CD4-positive, CD25-positive, alpha-beta regulatory T cell (primary cell): Measurements from ENCODE around the gene RAB19. TPM values are rescaled to one million over a fixed set of nuclear protein-coding genes. Genes with fewer than 3 reads are reported as not detected.

ENCODE experiments used
- ATAC-seq, 2 donors: fragments of 150-1000 bp; cut with Tn5 transposase; one replicate each; pipeline ENCODE4 v1.10.0; 2021; ENCODE audit warnings: low read depth in 2 of 2, moderate number of reproducible peaks in 2 of 2, moderate library complexity in 1 of 2
- DNase-seq, 3 donors: peaks; one replicate each; pipeline versions ENCODE4 v3.0.0 to v3.0.0-alpha.2; 2012 to 2022; ENCODE audit warnings: mixed read lengths in 1 of 3
- H3K27ac ChIP-seq: one replicate; pipeline ENCODE4 v1.7.0; 2013; ENCODE audit warnings: mild to moderate bottlenecking, low read length; ENCODE audit not compliant: insufficient read depth, poor library complexity, severe bottlenecking
- H3K27me3 ChIP-seq: one replicate; pipeline ENCODE4 v1.7.0; 2013; ENCODE audit warnings: low read length; ENCODE audit not compliant: control insufficient read depth, insufficient read depth
- H3K36me3 ChIP-seq: one replicate; pipeline ENCODE4 v1.7.0; 2013; ENCODE audit warnings: mild to moderate bottlenecking, low read length, moderate library complexity; ENCODE audit not compliant: control insufficient read depth, insufficient read depth
- H3K4me1 ChIP-seq: 2 replicates; pipeline ENCODE4 v1.7.0; 2013; ENCODE audit warnings: mild to moderate bottlenecking, low read length; ENCODE audit not compliant: insufficient read depth, control insufficient read depth, poor library complexity, severe bottlenecking
- H3K4me3 ChIP-seq: one replicate; pipeline ENCODE4 v1.7.0; 2013; ENCODE audit warnings: low read depth, mild to moderate bottlenecking, low read length, moderate library complexity
- H3K9me3 ChIP-seq, 2 experiments: 1 replicate in 1 of 2; 2 replicates in 1 of 2; pipeline ENCODE4 v1.7.0; 2013; ENCODE audit warnings: low read length in 2 of 2, mild to moderate bottlenecking in 1 of 2, moderate library complexity in 1 of 2; ENCODE audit not compliant: control insufficient read depth in 2 of 2
- H3K27ac Mint-ChIP-seq, 3 donors: one replicate each; pipeline ENCODE4 v1.8.0; 2020 to 2022; ENCODE audit warnings: mild to moderate bottlenecking in 3 of 3, mixed read lengths in 3 of 3, moderate library complexity in 2 of 3
- H3K27me3 Mint-ChIP-seq: one replicate; pipeline ENCODE4 v1.8.0; 2022; ENCODE audit warnings: mild to moderate bottlenecking, mixed read lengths
- H3K36me3 Mint-ChIP-seq: one replicate; pipeline ENCODE4 v1.8.0; 2020; ENCODE audit warnings: mixed read lengths
- H3K4me1 Mint-ChIP-seq, 4 donors: one replicate each; pipeline ENCODE4 v1.8.0; 2020 to 2022; ENCODE audit warnings: mixed read lengths in 4 of 4, mild to moderate bottlenecking in 1 of 4
- H3K4me3 Mint-ChIP-seq, 4 donors: one replicate each; pipeline ENCODE4 v1.8.0; 2020 to 2022; ENCODE audit warnings: mild to moderate bottlenecking in 4 of 4, mixed read lengths in 4 of 4, moderate library complexity in 3 of 4
- H3K9me3 Mint-ChIP-seq, 7 donors: one replicate each; pipeline ENCODE4 v1.8.0; 2020 to 2022; ENCODE audit warnings: mixed read lengths in 7 of 7, mild to moderate bottlenecking in 3 of 7, moderate library complexity in 2 of 7
- polyA plus RNA-seq, 4 donors: library from polyadenylated mRNA; unstranded; fragments of 300-500 nt; fragmentation: Illumina TruSeq; gene quantifications; one replicate each; pipeline ENCODE4 v1.2.3, GENCODE V29; 2021
- total RNA-seq: library from RNA; stranded (reverse); gene quantifications from one replicate; pipeline ENCODE4 v1.2.3, GENCODE V29; 2022

The RAB19 gene
- total RNA-seq (6.7 TPM), polyA plus RNA-seq (1 to 10 TPM; 2.1 to 5.7 (median 3.1) TPM)

DNA sequence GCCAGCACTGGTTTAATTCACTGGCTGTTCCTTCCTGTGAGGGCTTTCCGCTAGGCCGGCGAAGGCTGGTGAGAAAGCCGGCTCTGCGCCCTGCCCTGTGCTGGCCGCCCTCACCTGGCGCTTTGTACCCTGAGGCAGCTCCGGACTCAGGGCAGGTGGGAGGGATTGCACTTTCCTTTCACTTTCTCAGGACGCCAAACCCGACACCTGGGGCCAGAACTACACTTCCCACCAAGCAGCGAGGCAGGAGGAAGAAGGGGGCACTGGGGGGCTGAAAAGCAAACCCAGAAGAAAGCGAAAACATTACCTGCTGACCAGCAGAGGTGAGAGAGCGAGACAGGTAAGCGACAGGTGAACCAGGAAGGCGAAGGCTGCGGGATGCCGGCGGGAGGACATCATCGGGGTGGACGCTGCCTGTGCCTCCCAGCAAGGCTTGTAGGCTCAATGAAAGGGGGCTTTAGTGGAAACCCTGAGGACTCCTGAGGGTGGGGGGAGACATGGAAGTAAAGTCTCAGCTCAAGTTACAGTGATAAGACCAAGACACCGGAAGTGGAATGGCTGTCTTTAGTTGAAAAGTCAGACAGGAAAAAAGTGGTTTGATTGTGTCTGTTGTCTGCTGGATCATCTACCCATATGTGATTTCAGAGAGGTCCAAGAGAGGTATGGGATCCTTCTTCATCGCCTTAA is at the start of gene RAB19:
Gene RAB19 (plus strand): TSS at position 181 of the 687 bp plus-strand sequence. CDS start 3,589 bp downstream, outside the sequence.
- Mint-ChIP-seq H3K27me3 (no peaks in the 10 kb centered on the region), H3K36me3 (peaks cover 13% of the 10 kb centered on the region), H3K27ac (peak within 1 kb of the TSS; percentile 97 to 98 (median 98)), H3K4me1 (peaks cover 13 to 28% (median 19%) of the 10 kb centered on the region in 4 donors), H3K4me3 (peak within 1 kb of the TSS; percentile 90 to 99 (median 95)), H3K9me3 (peaks cover 0 to 1% (median 0%) of the 10 kb centered on the region in 7 donors)
- Histone ChIP-seq H3K36me3 (peaks cover 3% of the 10 kb centered on the region), H3K27ac (peak within 1 kb of the TSS; percentile 76), H3K9me3 (no peaks in the 10 kb centered on the region), H3K4me3 (peak within 1 kb of the TSS; percentile 92), H3K4me1 (peaks cover 12% of the 10 kb centered on the region), H3K27me3 (no peaks in the 10 kb centered on the region)
- DNase-seq (peak; percentile 33 to 80 (median 53)), ATAC-seq (peak; percentile 79 to 83)

DNA sequence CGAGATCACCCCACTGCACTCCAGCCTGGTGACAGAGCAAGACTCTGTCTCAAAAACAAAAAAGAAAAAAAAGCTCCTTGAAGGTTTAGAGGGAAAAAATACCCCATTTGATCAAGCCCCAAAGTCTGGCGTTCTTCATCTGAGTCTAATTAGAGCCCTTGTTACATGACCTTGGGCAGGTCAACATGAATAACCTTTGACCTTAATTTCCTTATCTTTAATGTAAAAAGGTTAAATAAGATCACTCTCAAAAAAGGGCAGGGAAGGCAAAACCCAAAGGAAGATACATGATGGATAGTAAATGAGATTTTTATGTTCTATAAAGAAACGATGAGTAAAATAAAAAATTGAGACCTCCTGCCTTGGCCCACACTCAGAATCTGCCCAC is 45.8 kb upstream of the RAB19 start:
- H3K4me1 ChIP-seq, result peaks cover 13% of the 10 kb centered on the region
- peak overlapping the region; percentile 91 to 95 (median 92) for H3K27ac Mint-ChIP-seq
- H3K4me3 Mint-ChIP-seq, result peak overlapping the region in 3 of 4 donors; percentile 83 to 92 (median 88)
- ATAC-seq (no peak), DNase-seq (no peak)
- peak overlapping the region; percentile 55 for H3K4me3 ChIP-seq
- no peaks in the 10 kb centered on the region for H3K27me3 Mint-ChIP-seq
- no peaks in the 10 kb centered on the region for H3K9me3 ChIP-seq
- H3K4me1 Mint-ChIP-seq, result peaks cover 19 to 31% (median 27%) of the 10 kb centered on the region in 4 donors
- H3K36me3 Mint-ChIP-seq, result peaks cover 22% of the 10 kb centered on the region
- H3K27me3 ChIP-seq, result no peaks in the 10 kb centered on the region
- no peaks in the 10 kb centered on the region for H3K9me3 Mint-ChIP-seq
- peak overlapping the region; percentile 69 for H3K27ac ChIP-seq
- H3K36me3 ChIP-seq, result peaks cover 19% of the 10 kb centered on the region

DNA sequence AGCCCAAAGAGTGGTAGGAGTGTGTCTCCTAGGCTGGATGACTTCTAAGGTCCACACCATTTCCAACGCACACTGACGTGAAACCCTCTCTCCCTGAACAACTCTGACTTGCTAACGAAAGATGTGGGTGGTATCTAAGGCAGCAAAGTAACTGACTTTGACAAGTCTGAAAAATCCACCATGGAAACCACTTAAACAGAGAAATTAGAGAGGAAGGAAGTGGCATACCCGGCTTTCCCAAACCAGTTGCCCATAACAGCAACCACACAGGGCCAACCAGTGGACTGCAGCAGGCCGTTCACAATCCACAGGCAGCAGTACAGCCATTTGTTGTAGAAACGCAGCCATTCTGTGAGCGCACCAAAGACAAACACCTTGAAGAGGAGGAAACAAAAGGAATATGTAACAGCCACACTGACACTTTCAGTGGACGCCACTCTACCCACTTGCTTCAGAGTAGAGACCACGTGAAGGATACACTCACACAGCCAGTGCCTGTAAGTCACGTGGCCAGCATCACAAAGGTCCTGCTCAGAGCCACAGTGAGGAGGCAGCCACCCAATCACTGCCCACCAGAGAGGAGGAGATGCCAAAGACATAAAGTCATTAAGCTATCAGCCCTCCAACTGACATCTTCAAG is 45.3 kb upstream of the RAB19 start:
- no peaks in the 10 kb centered on the region for H3K27me3 ChIP-seq
- H3K4me3 ChIP-seq, result peak overlapping the region; percentile 55

DNA sequence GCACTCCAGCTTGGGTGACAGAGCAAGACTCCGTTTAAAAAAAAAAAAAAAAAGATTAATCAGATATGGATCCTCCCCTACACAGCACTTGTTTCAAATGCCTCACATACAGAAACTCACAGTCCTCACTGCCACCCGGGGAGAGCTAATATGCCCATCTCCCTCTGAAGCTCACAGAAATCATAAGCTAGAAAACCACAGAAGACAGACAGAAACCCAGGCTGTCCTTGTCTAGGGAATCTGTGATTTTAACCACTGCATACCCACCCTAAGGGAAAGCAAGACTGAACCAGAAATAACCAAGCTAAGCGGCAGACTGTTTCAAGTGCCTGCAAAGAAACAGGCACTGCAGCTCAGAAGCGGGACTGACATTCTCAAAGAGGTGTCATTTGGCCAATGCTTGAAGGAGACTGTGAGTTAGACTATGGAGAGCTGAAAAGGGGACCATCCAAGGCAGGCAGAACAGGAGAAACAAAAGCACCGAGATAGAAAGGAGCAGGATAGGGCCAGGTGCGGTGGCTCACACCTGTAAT is 43.1 kb upstream of the RAB19 start:
- peaks cover 28% of the 10 kb centered on the region for H3K36me3 Mint-ChIP-seq
- DNase-seq (peak in 1 of 3 donors; percentile 52), ATAC-seq (no peak)
- H3K4me3 ChIP-seq, result no peak overlapping the region
- no peaks in the 10 kb centered on the region for H3K9me3 Mint-ChIP-seq
- H3K27me3 ChIP-seq, result no peaks in the 10 kb centered on the region
- no peaks in the 10 kb centered on the region for H3K9me3 ChIP-seq
- peaks cover 19 to 35% (median 25%) of the 10 kb centered on the region in 4 donors for H3K4me1 Mint-ChIP-seq
- H3K27ac Mint-ChIP-seq, result peak overlapping the region; percentile 15 to 97 (median 63)
- H3K27ac ChIP-seq, result no peak overlapping the region
- peak overlapping the region in 1 of 4 donors; percentile 74 for H3K4me3 Mint-ChIP-seq
- H3K36me3 ChIP-seq, result peaks cover 6% of the 10 kb centered on the region
- H3K4me1 ChIP-seq, result peaks cover 13% of the 10 kb centered on the region
- no peaks in the 10 kb centered on the region for H3K27me3 Mint-ChIP-seq

More for the DNA sequence above, 45.3 kb upstream of the RAB19 start:
- peaks cover 15% of the 10 kb centered on the region for H3K36me3 ChIP-seq
- H3K4me1 ChIP-seq, result peaks cover 13% of the 10 kb centered on the region
- DNase-seq, result peak in 2 of 3 donors; percentile 3 to 40
- H3K27ac Mint-ChIP-seq, result peak overlapping the region; percentile 91 to 95 (median 92)
- H3K4me1 Mint-ChIP-seq, result peaks cover 19 to 31% (median 26%) of the 10 kb centered on the region in 4 donors
- H3K27me3 Mint-ChIP-seq, result no peaks in the 10 kb centered on the region
- peaks cover 22% of the 10 kb centered on the region for H3K36me3 Mint-ChIP-seq
- peak overlapping the region; percentile 83 to 92 (median 87) for H3K4me3 Mint-ChIP-seq
- no peaks in the 10 kb centered on the region for H3K9me3 Mint-ChIP-seq
- peak; percentile 61 to 68 for ATAC-seq
- peak overlapping the region; percentile 69 for H3K27ac ChIP-seq
- no peaks in the 10 kb centered on the region for H3K9me3 ChIP-seq

GRCh38 chr7:140364819-140365218 is 39.0 kb upstream of the RAB19 start:
- no peaks in the 10 kb centered on the region for H3K9me3 Mint-ChIP-seq
- peaks cover 17% of the 10 kb centered on the region for H3K36me3 ChIP-seq
- H3K4me1 ChIP-seq, result no peaks in the 10 kb centered on the region
- ATAC-seq (no peak), DNase-seq (peak in 1 of 3 donors; percentile 29)
- peaks cover 26% of the 10 kb centered on the region for H3K36me3 Mint-ChIP-seq
- H3K4me3 ChIP-seq, result no peak overlapping the region
- no peaks in the 10 kb centered on the region for H3K9me3 ChIP-seq
- H3K27me3 ChIP-seq, result no peaks in the 10 kb centered on the region
- H3K4me3 Mint-ChIP-seq, result no peak overlapping the region
- H3K27ac Mint-ChIP-seq, result peak overlapping the region in 1 of 3 donors; percentile 78
- no peaks in the 10 kb centered on the region for H3K27me3 Mint-ChIP-seq
- H3K4me1 Mint-ChIP-seq, result peaks cover 7 to 16% (median 11%) of the 10 kb centered on the region in 4 donors
- H3K27ac ChIP-seq, result no peak overlapping the region

GRCh38 chr7:140367528-140367927 is 36.3 kb upstream of the RAB19 start:
- no peaks in the 10 kb centered on the region for H3K27me3 ChIP-seq
- Mint-ChIP-seq H3K9me3 (no peaks in the 10 kb centered on the region), H3K27ac (no peak overlapping the region), H3K36me3 (peaks cover 31% of the 10 kb centered on the region), H3K27me3 (no peaks in the 10 kb centered on the region), H3K4me1 (peaks cover 0 to 6% (median 4%) of the 10 kb centered on the region in 4 donors), H3K4me3 (no peak overlapping the region)
- no peak for DNase-seq
- ATAC-seq, result no peak
- H3K4me3 ChIP-seq, result no peak overlapping the region
- H3K4me1 ChIP-seq, result no peaks in the 10 kb centered on the region
- peaks cover 17% of the 10 kb centered on the region for H3K36me3 ChIP-seq
- H3K27ac ChIP-seq, result no peak overlapping the region
- H3K9me3 ChIP-seq, result no peaks in the 10 kb centered on the region

DNA sequence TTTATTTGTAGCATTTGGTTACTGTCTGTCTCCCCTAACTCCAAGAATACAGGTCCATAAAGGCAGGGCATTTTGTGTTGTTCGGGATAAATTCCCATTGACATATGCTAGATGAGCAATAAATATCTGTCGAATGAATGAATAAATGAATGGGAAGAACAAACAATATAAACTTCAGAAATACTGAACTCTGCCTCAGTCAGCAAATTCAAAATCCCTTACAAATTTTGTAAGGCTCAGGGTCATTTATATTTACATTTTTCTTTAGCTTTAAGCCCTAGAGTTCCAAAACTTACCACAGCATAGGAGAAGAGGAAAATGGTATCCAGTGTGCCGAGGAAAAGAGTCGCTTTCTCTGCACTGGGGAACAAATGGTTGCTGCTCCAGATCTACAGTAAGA is 34.6 kb upstream of the RAB19 start:
- H3K9me3 ChIP-seq, result no peaks in the 10 kb centered on the region
- ATAC-seq, result no peak
- peaks cover 0 to 7% (median 6%) of the 10 kb centered on the region in 4 donors for H3K4me1 Mint-ChIP-seq
- H3K36me3 Mint-ChIP-seq, result peaks cover 27% of the 10 kb centered on the region
- H3K4me1 ChIP-seq, result no peaks in the 10 kb centered on the region
- H3K27me3 ChIP-seq, result no peaks in the 10 kb centered on the region
- H3K4me3 Mint-ChIP-seq, result no peak overlapping the region
- no peak for DNase-seq
- no peak overlapping the region for H3K27ac ChIP-seq
- peaks cover 14% of the 10 kb centered on the region for H3K36me3 ChIP-seq
- no peaks in the 10 kb centered on the region for H3K9me3 Mint-ChIP-seq
- peak overlapping the region in 1 of 3 donors; percentile 37 for H3K27ac Mint-ChIP-seq
- no peak overlapping the region for H3K4me3 ChIP-seq
- H3K27me3 Mint-ChIP-seq, result no peaks in the 10 kb centered on the region
